Measurements from ENCODE around the gene TXNL4B.

DNA sequence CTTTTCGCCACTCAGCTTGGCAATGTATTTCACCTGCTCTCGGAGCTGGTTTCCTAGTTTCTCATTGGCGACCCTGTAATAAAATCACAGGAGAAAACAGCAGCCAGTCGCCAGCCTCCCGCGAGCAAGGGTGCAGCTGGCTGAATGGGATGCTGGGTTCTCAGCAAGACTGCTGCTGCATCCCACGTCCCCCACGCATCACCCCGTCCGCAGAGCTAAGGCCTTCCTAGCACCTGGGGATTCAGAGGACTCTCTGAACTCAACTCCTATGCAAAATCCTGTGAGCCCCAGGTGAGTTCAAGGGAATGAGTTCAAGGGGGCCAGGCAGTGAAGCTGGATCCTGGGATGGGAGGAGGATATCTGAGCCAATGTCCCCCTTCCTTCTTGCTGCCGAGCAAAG lies 29.5 kb upstream of the TXNL4B start:
- TF ChIP-seq, protein P1, sequence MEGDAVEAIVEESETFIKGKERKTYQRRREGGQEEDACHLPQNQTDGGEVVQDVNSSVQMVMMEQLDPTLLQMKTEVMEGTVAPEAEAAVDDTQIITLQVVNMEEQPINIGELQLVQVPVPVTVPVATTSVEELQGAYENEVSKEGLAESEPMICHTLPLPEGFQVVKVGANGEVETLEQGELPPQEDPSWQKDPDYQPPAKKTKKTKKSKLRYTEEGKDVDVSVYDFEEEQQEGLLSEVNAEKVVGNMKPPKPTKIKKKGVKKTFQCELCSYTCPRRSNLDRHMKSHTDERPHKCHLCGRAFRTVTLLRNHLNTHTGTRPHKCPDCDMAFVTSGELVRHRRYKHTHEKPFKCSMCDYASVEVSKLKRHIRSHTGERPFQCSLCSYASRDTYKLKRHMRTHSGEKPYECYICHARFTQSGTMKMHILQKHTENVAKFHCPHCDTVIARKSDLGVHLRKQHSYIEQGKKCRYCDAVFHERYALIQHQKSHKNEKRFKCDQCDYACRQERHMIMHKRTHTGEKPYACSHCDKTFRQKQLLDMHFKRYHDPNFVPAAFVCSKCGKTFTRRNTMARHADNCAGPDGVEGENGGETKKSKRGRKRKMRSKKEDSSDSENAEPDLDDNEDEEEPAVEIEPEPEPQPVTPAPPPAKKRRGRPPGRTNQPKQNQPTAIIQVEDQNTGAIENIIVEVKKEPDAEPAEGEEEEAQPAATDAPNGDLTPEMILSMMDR (IDR thresholded peaks at IDR 0.05) = no peak
- TF ChIP-seq EZH2 (IDR thresholded peaks at IDR 0.05; ENCODE audit: borderline replicate concordance, insufficient read depth, low read depth, low read length, poor library complexity, severe bottlenecking) = no peak
